ENCODE measurements around the gene WDFY2. TPM values are rescaled to one million over a fixed set of nuclear protein-coding genes. Genes with fewer than 3 reads are reported as not detected.

The WDFY2 gene
- total RNA-seq, 1 experiment from 2014 or later, result 26.4 TPM

DNA sequence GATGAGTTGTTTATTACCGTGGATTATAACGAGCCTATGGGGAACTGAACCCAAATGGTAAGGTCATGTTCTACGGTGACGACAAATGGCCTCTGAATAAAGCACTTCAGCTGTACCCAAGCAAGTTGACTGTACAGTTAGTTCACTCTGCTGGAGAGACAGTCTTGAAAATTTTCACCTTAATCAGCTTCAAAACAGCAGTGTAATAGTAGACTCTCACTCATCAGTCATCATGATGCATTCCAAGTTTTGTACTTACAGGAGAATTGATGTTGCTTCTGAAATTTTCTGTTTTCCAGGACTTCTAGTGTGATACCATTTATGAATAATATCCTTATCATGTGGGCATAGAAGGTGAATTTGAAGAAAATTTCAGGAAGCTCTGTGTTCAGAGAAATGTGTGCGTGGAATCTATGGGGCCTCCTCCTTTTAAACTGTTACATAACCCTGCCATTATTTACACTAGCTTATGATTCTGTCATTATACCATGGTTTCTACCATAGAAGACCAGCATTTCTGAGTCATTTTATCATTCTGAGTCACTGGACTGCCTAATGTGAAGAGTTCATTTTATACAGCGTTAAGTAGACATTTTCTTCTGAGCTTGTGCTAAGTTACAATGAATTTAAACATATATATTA, 96.9 kb downstream of the WDFY2 start:
- Histone ChIP-seq H3K9me3 (ENCODE audit: control insufficient read depth, low read depth, low read length) (no peaks in the 10 kb centered on the region), H3K9ac (ENCODE audit: extremely low read depth, insufficient read length, low read length) (no peak overlapping the region), H3K4ac (ENCODE audit: low read depth, low read length) (no peak overlapping the region), H2BK15ac (ENCODE audit: low read depth, low read length) (no peak overlapping the region), H4K5ac (ENCODE audit: insufficient read length, low read depth, low read length) (no peak overlapping the region), H3K4me2 (ENCODE audit: insufficient read depth, insufficient read length, low read length) (no peak overlapping the region), H2AFZ (ENCODE audit: low read length) (no peak overlapping the region), H3K56ac (ENCODE audit: insufficient read length, low read depth, low read length) (no peak overlapping the region), H3K23ac (ENCODE audit: insufficient read length, low read depth, low read length) (no peak overlapping the region), H2BK120ac (ENCODE audit: low read depth, low read length, poor library complexity, severe bottlenecking) (no peak overlapping the region), H2AK5ac (ENCODE audit: insufficient read length, low read length) (no peak overlapping the region), H4K20me1 (ENCODE audit: control insufficient read depth, insufficient read depth, insufficient read length) (no peaks in the 10 kb centered on the region), H2BK20ac (ENCODE audit: low read depth, low read length, poor library complexity, severe bottlenecking) (no peak overlapping the region), H3K27me3 (ENCODE audit: insufficient read depth, low read length) (no peaks in the 10 kb centered on the region), H3T11ph (ENCODE audit: low read length) (no peak overlapping the region), H3K4me1 (ENCODE audit: insufficient read depth, low read length) (no peaks in the 10 kb centered on the region; the same call in 1 of the 2 replicates), H3K79me2 (ENCODE audit: insufficient read depth, low read length) (peaks cover 4% of the 10 kb centered on the region; the same call in 1 of the 2 replicates), H3K27ac (ENCODE audit: insufficient read length, low read depth, low read length) (no peak overlapping the region), H2BK12ac (ENCODE audit: insufficient read length, low read depth, low read length) (no peak overlapping the region), H3K23me2 (ENCODE audit: insufficient read length, low read depth, low read length, poor library complexity, severe bottlenecking) (no peaks in the 10 kb centered on the region), H3K14ac (ENCODE audit: insufficient read depth, low read length) (no peak overlapping the region), H3K79me1 (ENCODE audit: insufficient read depth, low read depth, low read length, poor library complexity, severe bottlenecking) (no peaks in the 10 kb centered on the region), H2BK5ac (ENCODE audit: insufficient read length, low read length) (no peak overlapping the region), H4K8ac (replicated peaks; ENCODE audit: insufficient read length, low read depth, low read length) (no peak overlapping the region), H4K91ac (ENCODE audit: insufficient read length, low read depth, low read length) (no peak overlapping the region), H3K18ac (ENCODE audit: insufficient read length, low read depth, low read length) (no peak overlapping the region)
- DNase-seq, result no peak
- no peak overlapping the region for H3K4me3 Mint-ChIP-seq
- TF ChIP-seq, protein P1, sequence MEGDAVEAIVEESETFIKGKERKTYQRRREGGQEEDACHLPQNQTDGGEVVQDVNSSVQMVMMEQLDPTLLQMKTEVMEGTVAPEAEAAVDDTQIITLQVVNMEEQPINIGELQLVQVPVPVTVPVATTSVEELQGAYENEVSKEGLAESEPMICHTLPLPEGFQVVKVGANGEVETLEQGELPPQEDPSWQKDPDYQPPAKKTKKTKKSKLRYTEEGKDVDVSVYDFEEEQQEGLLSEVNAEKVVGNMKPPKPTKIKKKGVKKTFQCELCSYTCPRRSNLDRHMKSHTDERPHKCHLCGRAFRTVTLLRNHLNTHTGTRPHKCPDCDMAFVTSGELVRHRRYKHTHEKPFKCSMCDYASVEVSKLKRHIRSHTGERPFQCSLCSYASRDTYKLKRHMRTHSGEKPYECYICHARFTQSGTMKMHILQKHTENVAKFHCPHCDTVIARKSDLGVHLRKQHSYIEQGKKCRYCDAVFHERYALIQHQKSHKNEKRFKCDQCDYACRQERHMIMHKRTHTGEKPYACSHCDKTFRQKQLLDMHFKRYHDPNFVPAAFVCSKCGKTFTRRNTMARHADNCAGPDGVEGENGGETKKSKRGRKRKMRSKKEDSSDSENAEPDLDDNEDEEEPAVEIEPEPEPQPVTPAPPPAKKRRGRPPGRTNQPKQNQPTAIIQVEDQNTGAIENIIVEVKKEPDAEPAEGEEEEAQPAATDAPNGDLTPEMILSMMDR (conservative IDR thresholded peaks at IDR 0.05), result no peak
- WGBS (ENCODE audit: extremely low coverage, insufficient read length, low lambda C conversion rate), result no CpG with 5 or more reads among the region's 6 CpGs
- no peaks in the 10 kb centered on the region; a peak in 2 of 7 replicates for H3K36me3 Mint-ChIP-seq (ENCODE audit: insufficient read depth in 1 of 3, low read depth in 3 of 3)
- peaks cover 14 to 22% of the 10 kb centered on the region in 2 experiments for H3K4me1 Mint-ChIP-seq
- H3K27ac Mint-ChIP-seq, result no peak overlapping the region
- H3K9me3 Mint-ChIP-seq, result no peaks in the 10 kb centered on the region
- no peaks in the 10 kb centered on the region for H3K27me3 Mint-ChIP-seq (ENCODE audit: low read depth)
